A549 (cell line): Measurements from ENCODE around the gene TRIP11. TPM values are rescaled to one million over a fixed set of nuclear protein-coding genes. Genes with fewer than 3 reads are reported as not detected.

Source experiments
- ATAC-seq, 2 experiments: fragments of 200-7000 bp in 1 of 2; fragments of >200 bp in 1 of 2; cut with Nextera tagmentation in 1 of 2; cut with Tn5 transposase in 1 of 2; 3 replicates each; pipeline versions ENCODE4 v1.8.0 to v1.9.1; 2018 to 2020; ENCODE audit warnings: mild to moderate bottlenecking in 1 of 2, moderate library complexity in 1 of 2
- CTCF ChIA-PET: fragments of 300-600 bp; sonication (Branson Sonifier 250); formaldehyde crosslinking; extraction: SDS; loops from one replicate; lab custom pipeline; 2021; ENCODE audit warnings: antibody characterized with exemption, inconsistent platforms; lab: Yijun Ruan, JAX
- POLR2A ChIA-PET: fragments of 350-600 bp; formaldehyde crosslinking; extraction: SDS; loops from one replicate; lab custom pipeline; 2021; ENCODE audit warnings: antibody characterized with exemption, inconsistent platforms; lab: Yijun Ruan, JAX
- DNase-seq, 2 experiments: peaks; one replicate each; pipeline versions ENCODE4 v3.0.0 to v3.0.0-alpha.2; 2011 to 2016; ENCODE audit warnings: low read depth in 1 of 2, low spot score in 1 of 2
- FAIRE-seq: peaks from 2 replicates; lab custom pipeline; 2011; peaks lifted over from hg19 to GRCh38; lab: Jason Lieb, UNC
- H3K27ac ChIP-seq, 2 experiments: fragments of >200 bp; sonication (Bioruptor Twin); formaldehyde crosslinking; 3 replicates each; pipeline ENCODE4 v1.5.1; 2016 to 2017
- H3K4me1 ChIP-seq: fragments of >200 bp; sonication (Bioruptor Twin); formaldehyde crosslinking; 3 replicates; pipeline ENCODE4 v1.6.1; 2016
- H3K4me2 ChIP-seq: fragments of >200 bp; sonication (Bioruptor Twin); formaldehyde crosslinking; 3 replicates; pipeline ENCODE4 v1.6.1; 2016
- H3K4me3 ChIP-seq: fragments of >200 bp; sonication (Bioruptor Twin); formaldehyde crosslinking; 3 replicates; pipeline ENCODE4 v1.5.1; 2016
- H3K9me3 ChIP-seq: fragments of >200 bp; sonication (Bioruptor Twin); formaldehyde crosslinking; 3 replicates; pipeline ENCODE4 v1.6.1; 2016
- CBX2 ChIP-seq: fragments of 200-600 bp; sonication (generic); IDR thresholded peaks from 2 replicates; pipeline ENCODE4 v1.6.1; 2016; ENCODE audit warnings: low read depth, mild to moderate bottlenecking, borderline replicate concordance
- CHD4 ChIP-seq: fragments of 200-600 bp; sonication (generic); IDR thresholded peaks from 2 replicates; pipeline ENCODE4 v1.6.1; 2016; ENCODE audit warnings: antibody characterized with exemption, mild to moderate bottlenecking, borderline replicate concordance
- EHF ChIP-seq: fragments of 250-450 bp; sonication (Bioruptor Pico); IDR thresholded peaks from 2 replicates; pipeline ENCODE4 v1.5.0; 2020; ENCODE audit warnings: mild to moderate bottlenecking
- EP300 ChIP-seq, 2 experiments: fragments of >200 bp; sonication (Bioruptor Twin); formaldehyde crosslinking; IDR thresholded peaks; 2 replicates in 1 of 2; 3 replicates in 1 of 2; pipeline ENCODE4 v1.6.1; 2016 to 2017
- HOXA7 ChIP-seq: fragments of 250-450 bp; sonication (Bioruptor Pico); IDR thresholded peaks from 2 replicates; pipeline ENCODE4 v1.5.0; 2020; ENCODE audit warnings: mild to moderate bottlenecking, moderate library complexity
- HOXB13 ChIP-seq: fragments of 250-450 bp; sonication (Bioruptor Pico); IDR thresholded peaks from 2 replicates; pipeline ENCODE4 v1.5.0; 2020; ENCODE audit warnings: low read depth, mild to moderate bottlenecking, moderate library complexity
- JUN ChIP-seq, 2 experiments: fragments of >200 bp; sonication (Bioruptor Twin); formaldehyde crosslinking; IDR thresholded peaks; 2 replicates in 1 of 2; 3 replicates in 1 of 2; pipeline ENCODE4 v1.6.1; 2016 to 2017
- KDM5A ChIP-seq: fragments of 200-600 bp; sonication (generic); IDR thresholded peaks from 2 replicates; pipeline ENCODE4 v1.6.1; 2016; ENCODE audit warnings: antibody characterized with exemption, mild to moderate bottlenecking
- MAZ ChIP-seq: fragments of 150-350 bp; IDR thresholded peaks from 2 replicates; pipeline ENCODE4 v1.6.1; 2014; ENCODE audit warnings: antibody characterized with exemption, low read depth, low read length, borderline replicate concordance
- NR3C1 ChIP-seq: fragments of >200 bp; sonication (Bioruptor Twin); formaldehyde crosslinking; IDR thresholded peaks from 3 replicates; pipeline ENCODE4 v1.6.1; 2017
- PHF8 ChIP-seq: fragments of 200-600 bp; sonication (generic); IDR thresholded peaks from 2 replicates; pipeline ENCODE4 v1.6.1; 2016; ENCODE audit warnings: low read depth, mild to moderate bottlenecking, antibody characterized with exemption, moderate library complexity, borderline replicate concordance
- RAD21 ChIP-seq, 2 experiments: fragments of >200 bp in 1 of 2; sonication (Bioruptor Twin) in 1 of 2; formaldehyde crosslinking in 1 of 2; IDR thresholded peaks in 1 of 2; conservative IDR thresholded peaks in 1 of 2; 2 replicates in 1 of 2; 3 replicates in 1 of 2; pipeline ENCODE4 v1.6.1; 2012 to 2018; ENCODE audit warnings: inconsistent platforms in 1 of 2
- RARB ChIP-seq: fragments of 250-450 bp; sonication (Bioruptor Pico); IDR thresholded peaks from 2 replicates; pipeline ENCODE4 v1.8.0; 2021; ENCODE audit warnings: mild to moderate bottlenecking, moderate library complexity
- RCOR1 ChIP-seq: fragments of 150-350 bp; IDR thresholded peaks from 2 replicates; pipeline ENCODE4 v1.6.1; 2014; ENCODE audit warnings: antibody characterized with exemption, low read length, low read depth
- RFX5 ChIP-seq: fragments of 450-650 bp; IDR thresholded peaks from 2 replicates; pipeline ENCODE4 v1.7.1; 2014; ENCODE audit warnings: antibody characterized with exemption, mild to moderate bottlenecking, moderate library complexity
- TFCP2L1 ChIP-seq: fragments of 250-450 bp; sonication (Bioruptor Pico); IDR thresholded peaks from 2 replicates; pipeline ENCODE4 v1.5.0; 2021; ENCODE audit warnings: mild to moderate bottlenecking
- ZNF302 ChIP-seq: fragments of 250-450 bp; sonication (Bioruptor Pico); IDR thresholded peaks from 2 replicates; pipeline ENCODE4 v1.9.0; 2021; ENCODE audit warnings: inconsistent platforms, mild to moderate bottlenecking, moderate library complexity
- ZSCAN20 ChIP-seq: fragments of 250-450 bp; sonication (Bioruptor Pico); IDR thresholded peaks from 2 replicates; pipeline ENCODE4 v1.8.0; 2022; ENCODE audit warnings: mild to moderate bottlenecking, moderate library complexity
- WGBS: methylation state at CpG from one replicate; pipeline ENCODE4 v1.1.6; 2017; ENCODE audit errors: missing lambda C conversion rate; 5-methylcytosine and 5-hydroxymethylcytosine counted together
- polyA plus RNA-seq, 4 experiments: library from polyadenylated mRNA; depleted of rRNA in 3 of 4; stranded (reverse); fragments of >200 nt; fragmentation: RNase III in 1 of 4; extraction: RNeasy Plus Mini Kit Qiagen cat#74134 plus additional on column Dnase treatment in 1 of 4; gene quantifications; 2 replicates in 3 of 4; 3 replicates in 1 of 4; pipeline ENCODE4 v1.2.3, GENCODE V29; 2011 to 2017
- TF ChIP-seq, protein P1 (sequence below): fragments of 150-350 bp; IDR thresholded peaks from 2 replicates; pipeline ENCODE4 v1.6.1; 2014; ENCODE audit warnings: low read depth, mild to moderate bottlenecking, low read length
- TF ChIP-seq, protein P2 (sequence below): fragments of >200 bp; sonication (Bioruptor Twin); formaldehyde crosslinking; IDR thresholded peaks from 3 replicates; pipeline ENCODE4 v1.5.1; 2016
- TF ChIP-seq, protein P3 (sequence below): fragments of 200-600 bp; sonication (generic); IDR thresholded peaks from 2 replicates; pipeline ENCODE4 v1.6.1; 2016; ENCODE audit warnings: antibody characterized with exemption, mild to moderate bottlenecking, moderate library complexity
- TF ChIP-seq, protein P4 (sequence below): fragments of >200 bp; sonication (Bioruptor Twin); formaldehyde crosslinking; IDR thresholded peaks from 3 replicates; pipeline ENCODE4 v1.6.1; 2016

Gene TRIP11
- polyA plus RNA-seq, 2 of the 4 experiments (the other 2 are of a cell fraction) = 7.9 to 26.8 TPM

DNA sequence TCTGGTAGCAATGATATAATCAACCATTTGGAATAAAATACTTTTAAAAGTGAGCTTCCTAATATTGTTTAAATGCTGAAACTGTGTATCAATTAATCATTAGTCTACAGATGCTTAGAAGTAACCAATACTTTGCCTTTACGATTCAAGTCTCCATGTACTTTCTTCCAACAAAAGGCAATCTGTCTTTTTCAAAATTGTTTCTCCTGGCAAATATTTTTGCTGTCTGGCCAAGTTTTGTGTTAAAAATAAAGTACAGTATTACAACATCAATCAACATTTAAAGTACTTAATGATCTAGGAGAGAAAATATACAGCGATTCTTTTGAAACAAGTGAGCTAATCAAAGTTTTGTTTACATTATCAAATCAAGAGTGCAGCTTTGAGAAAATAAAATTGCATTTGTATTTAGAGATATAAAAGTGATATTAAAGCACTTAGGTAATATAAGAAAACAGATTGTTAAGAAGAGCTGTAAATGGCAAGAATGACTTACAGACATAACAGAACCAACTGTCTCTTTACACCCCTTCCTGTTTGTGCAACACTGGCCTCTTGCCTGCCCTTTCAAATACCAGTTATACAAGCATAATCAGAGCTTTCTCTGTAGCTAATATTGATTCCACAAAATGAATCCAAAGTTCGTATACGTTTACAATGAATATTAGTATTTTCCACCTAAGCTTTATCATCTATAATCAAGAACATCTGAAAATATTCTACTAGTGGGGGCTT, 54.2 kb downstream of the TRIP11 start:
- CTCF ChIA-PET = interaction anchor here (0.6 to 1.1 kb wide), 3 partner anchors 9 to 19 kb away, joined by 3 to 7 read pairs (median 5); no protein-coding TSS in a partner anchor
- Histone ChIP-seq H3K4me2 (no peak overlapping the region), H3K27ac (no peak overlapping the region)
- ATAC-seq = no peak
- TF ChIP-seq, protein P1, sequence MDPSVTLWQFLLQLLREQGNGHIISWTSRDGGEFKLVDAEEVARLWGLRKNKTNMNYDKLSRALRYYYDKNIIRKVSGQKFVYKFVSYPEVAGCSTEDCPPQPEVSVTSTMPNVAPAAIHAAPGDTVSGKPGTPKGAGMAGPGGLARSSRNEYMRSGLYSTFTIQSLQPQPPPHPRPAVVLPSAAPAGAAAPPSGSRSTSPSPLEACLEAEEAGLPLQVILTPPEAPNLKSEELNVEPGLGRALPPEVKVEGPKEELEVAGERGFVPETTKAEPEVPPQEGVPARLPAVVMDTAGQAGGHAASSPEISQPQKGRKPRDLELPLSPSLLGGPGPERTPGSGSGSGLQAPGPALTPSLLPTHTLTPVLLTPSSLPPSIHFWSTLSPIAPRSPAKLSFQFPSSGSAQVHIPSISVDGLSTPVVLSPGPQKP = no peak
- no peak for TF ChIP-seq CBX2
- TF ChIP-seq EP300 (IDR thresholded peaks at IDR 0.05) = no peak
- no peak for TF ChIP-seq RARB (CRISPR knock-in tag)
- TF ChIP-seq TFCP2L1 (CRISPR knock-in tag) = no peak
- TF ChIP-seq RFX5 = no peak
- TF ChIP-seq RAD21 (conservative IDR thresholded peaks at IDR 0.05 in 1 of 2, IDR thresholded peaks at IDR 0.05 in 1 of 2) = no peak
- no peak for TF ChIP-seq JUN (IDR thresholded peaks at IDR 0.05)
- no peak for TF ChIP-seq ZNF302 (CRISPR knock-in tag)
- no peak for TF ChIP-seq HOXA7 (CRISPR knock-in tag)
- TF ChIP-seq, all 56 proteins: peak for 0
- POLR2A ChIA-PET = no interaction called here
- Histone ChIP-seq H3K4me1 (peaks cover 5% of the 10 kb centered on the region), H3K9me3 (no peaks in the 10 kb centered on the region), H3K4me3 (no peak overlapping the region)
- 84% methylated on average over 4 of the region's 4 CpGs for WGBS
- FAIRE-seq (no peak), DNase-seq (no peak)

DNA sequence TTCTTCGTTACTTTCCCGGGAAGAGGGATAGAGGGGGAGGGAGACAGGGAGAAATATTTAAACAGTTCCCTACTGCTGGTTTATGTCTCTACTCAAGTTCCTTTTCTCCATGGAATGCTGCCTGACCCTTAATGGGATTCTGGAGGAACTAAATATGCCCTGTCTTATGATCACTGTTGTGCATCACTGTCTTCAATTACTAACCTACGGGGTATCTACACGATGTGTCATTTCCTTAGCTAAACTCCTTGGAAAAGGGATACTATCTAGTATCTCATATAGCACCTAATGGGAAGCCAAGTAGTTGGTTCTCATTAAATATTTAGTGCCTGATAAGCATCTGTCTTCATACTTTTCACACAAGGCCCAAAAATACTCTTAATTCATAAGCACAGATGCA, 54.9 kb downstream of the TRIP11 start:
- H3K27ac ChIP-seq = no peak overlapping the region
- H3K4me3 ChIP-seq = no peak overlapping the region
- TF ChIP-seq ZSCAN20 (CRISPR knock-in tag) (no peak), RCOR1 (no peak), MAZ (no peak), ZNF302 (CRISPR knock-in tag) (no peak), KDM5A (no peak), EHF (CRISPR knock-in tag) (no peak), HOXA7 (CRISPR knock-in tag) (no peak), HOXB13 (CRISPR knock-in tag) (no peak), TFCP2L1 (CRISPR knock-in tag) (no peak), CHD4 (no peak), NR3C1 (no peak), PHF8 (no peak)
- TF ChIP-seq, protein P1 = no peak
- TF ChIP-seq, protein P2, sequence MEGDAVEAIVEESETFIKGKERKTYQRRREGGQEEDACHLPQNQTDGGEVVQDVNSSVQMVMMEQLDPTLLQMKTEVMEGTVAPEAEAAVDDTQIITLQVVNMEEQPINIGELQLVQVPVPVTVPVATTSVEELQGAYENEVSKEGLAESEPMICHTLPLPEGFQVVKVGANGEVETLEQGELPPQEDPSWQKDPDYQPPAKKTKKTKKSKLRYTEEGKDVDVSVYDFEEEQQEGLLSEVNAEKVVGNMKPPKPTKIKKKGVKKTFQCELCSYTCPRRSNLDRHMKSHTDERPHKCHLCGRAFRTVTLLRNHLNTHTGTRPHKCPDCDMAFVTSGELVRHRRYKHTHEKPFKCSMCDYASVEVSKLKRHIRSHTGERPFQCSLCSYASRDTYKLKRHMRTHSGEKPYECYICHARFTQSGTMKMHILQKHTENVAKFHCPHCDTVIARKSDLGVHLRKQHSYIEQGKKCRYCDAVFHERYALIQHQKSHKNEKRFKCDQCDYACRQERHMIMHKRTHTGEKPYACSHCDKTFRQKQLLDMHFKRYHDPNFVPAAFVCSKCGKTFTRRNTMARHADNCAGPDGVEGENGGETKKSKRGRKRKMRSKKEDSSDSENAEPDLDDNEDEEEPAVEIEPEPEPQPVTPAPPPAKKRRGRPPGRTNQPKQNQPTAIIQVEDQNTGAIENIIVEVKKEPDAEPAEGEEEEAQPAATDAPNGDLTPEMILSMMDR = no peak
- TF ChIP-seq, protein P3, sequence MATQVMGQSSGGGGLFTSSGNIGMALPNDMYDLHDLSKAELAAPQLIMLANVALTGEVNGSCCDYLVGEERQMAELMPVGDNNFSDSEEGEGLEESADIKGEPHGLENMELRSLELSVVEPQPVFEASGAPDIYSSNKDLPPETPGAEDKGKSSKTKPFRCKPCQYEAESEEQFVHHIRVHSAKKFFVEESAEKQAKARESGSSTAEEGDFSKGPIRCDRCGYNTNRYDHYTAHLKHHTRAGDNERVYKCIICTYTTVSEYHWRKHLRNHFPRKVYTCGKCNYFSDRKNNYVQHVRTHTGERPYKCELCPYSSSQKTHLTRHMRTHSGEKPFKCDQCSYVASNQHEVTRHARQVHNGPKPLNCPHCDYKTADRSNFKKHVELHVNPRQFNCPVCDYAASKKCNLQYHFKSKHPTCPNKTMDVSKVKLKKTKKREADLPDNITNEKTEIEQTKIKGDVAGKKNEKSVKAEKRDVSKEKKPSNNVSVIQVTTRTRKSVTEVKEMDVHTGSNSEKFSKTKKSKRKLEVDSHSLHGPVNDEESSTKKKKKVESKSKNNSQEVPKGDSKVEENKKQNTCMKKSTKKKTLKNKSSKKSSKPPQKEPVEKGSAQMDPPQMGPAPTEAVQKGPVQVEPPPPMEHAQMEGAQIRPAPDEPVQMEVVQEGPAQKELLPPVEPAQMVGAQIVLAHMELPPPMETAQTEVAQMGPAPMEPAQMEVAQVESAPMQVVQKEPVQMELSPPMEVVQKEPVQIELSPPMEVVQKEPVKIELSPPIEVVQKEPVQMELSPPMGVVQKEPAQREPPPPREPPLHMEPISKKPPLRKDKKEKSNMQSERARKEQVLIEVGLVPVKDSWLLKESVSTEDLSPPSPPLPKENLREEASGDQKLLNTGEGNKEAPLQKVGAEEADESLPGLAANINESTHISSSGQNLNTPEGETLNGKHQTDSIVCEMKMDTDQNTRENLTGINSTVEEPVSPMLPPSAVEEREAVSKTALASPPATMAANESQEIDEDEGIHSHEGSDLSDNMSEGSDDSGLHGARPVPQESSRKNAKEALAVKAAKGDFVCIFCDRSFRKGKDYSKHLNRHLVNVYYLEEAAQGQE = no peak
- TF ChIP-seq, protein P4, sequence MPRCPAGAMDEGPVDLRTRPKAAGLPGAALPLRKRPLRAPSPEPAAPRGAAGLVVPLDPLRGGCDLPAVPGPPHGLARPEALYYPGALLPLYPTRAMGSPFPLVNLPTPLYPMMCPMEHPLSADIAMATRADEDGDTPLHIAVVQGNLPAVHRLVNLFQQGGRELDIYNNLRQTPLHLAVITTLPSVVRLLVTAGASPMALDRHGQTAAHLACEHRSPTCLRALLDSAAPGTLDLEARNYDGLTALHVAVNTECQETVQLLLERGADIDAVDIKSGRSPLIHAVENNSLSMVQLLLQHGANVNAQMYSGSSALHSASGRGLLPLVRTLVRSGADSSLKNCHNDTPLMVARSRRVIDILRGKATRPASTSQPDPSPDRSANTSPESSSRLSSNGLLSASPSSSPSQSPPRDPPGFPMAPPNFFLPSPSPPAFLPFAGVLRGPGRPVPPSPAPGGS = no peak
- ATAC-seq (no peak), FAIRE-seq (no peak), DNase-seq (no peak)
- ChIA-PET POLR2A (no interaction called here), CTCF (interaction anchor here (0.9 to 1.1 kb wide), 2 partner anchors 12 to 20 kb away, joined by 5 to 7 read pairs; no protein-coding TSS in a partner anchor)
- peaks cover 11% of the 10 kb centered on the region for H3K4me1 ChIP-seq
- WGBS = 85% methylated on average over 4 of the region's 4 CpGs
- no peak overlapping the region for H3K4me2 ChIP-seq
- H3K9me3 ChIP-seq = no peaks in the 10 kb centered on the region
